Iris pigment epithelial cell (primary cell): ENCODE results near the gene CLK1.
"Not testable (repeated sequence)": the region's sequence is repeated elsewhere in the genome, so short reads cannot be mapped to it uniquely, and the experiment has no call there.

ENCODE experiments used
- DNase-seq: peaks from one replicate; pipeline ENCODE4 v3.0.0-alpha.2; 2011; ENCODE audit warnings: low read depth

The CLK1 gene

GRCh38 chr2:200864176-200865034, at the start of gene CLK1:
CLK1 (minus strand) TSS chr2:200864658; CDS start chr2:200861862, 2,796 bp downstream.
- DNase-seq: peak; percentile 93

DNA sequence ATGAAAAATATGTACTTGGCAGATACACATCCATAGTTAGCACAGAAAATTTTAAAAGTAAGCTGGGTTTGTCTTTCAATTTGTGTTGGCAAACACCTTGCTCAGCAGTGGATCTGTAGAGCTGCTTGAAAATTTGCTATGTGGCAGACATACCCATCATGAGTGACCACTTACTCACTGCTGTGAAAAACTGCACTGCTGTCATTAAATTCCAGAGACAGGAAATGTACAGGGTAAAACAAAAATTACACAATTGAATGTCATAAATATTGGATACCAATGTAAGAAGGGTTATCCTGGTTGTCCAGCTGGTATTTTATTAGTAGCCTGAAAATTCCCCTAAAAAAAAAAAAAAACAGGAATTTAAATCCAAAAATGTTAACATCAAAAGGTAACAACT, 49.2 kb upstream of the CLK1 start:
- DNase-seq: peak; percentile 86

- DNase-seq: no peak
Measured at GRCh38 chr2:200909958-200910357, 45.5 kb upstream of the CLK1 start.

GRCh38 chr2:200905618-200906296, 41.3 kb upstream of the CLK1 start:
- DNase-seq: peak; percentile 79

- peak; percentile 93 for DNase-seq
Measured at GRCh38 chr2:200901459-200902072, 37.1 kb upstream of the CLK1 start.

DNA sequence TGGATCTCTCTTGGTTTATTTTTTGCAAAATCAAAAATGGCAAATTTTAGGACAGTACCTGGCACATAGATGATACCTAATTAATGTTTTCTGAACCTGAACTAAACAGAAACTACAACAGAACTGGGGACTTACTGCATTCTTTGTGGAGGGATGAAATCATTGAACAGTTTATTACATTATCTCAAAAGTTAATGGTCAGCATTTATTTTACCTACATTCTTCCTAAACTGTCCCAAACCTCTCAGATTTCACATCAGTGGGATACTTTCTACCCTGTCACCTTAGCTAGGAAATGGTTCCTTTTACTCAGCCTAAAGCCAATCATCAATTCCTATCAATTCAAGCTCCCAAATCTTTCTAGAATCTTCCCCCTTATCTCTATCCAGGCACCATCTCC, 35.0 kb upstream of the CLK1 start:
- no peak for DNase-seq

- DNase-seq: peak; percentile 98
Measured at GRCh38 chr2:200888704-200889625, 24.5 kb upstream of the CLK1 start, which contains the start of the genes NIF3L1 and PPIL3. NIF3L1 (plus strand) TSS chr2:200889371; CDS start chr2:200891944, 2,573 bp downstream. PPIL3 (minus strand) TSS chr2:200889077; CDS start chr2:200887615, 1,462 bp downstream.

GRCh38 chr2:200881715-200882249, 17.3 kb upstream of the CLK1 start:
- not testable (repeated sequence) for DNase-seq

DNA sequence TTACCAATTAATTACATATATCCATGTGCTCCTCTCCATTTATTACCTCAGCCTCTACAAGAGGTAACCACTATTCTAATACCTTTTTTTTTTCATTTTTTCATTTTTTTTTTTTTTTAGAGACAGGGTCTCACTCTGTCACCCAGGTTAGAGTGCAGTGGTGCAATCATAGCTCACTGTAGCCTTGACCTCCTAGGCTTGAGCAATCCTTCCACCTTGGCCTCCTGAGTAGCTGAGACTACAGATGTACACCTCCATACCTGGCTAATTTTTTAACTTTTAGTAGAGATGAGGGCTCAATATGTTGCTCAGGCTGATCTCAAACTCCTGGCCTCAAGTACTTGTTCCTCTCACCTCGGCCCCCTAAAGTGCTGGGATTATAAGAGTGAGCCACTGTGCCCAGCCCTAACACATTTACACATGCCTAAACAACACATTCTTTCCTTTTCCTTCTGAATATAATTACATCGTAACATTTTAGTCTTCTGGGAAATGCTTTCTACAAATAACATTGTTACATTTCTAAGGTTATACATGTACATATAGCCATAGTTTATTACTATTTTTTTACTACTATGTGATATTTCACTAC, 13.9 kb upstream of the CLK1 start:
- DNase-seq: no peak

GRCh38 chr2:200877443-200877842, 13.0 kb upstream of the CLK1 start:
- DNase-seq: no peak

DNA sequence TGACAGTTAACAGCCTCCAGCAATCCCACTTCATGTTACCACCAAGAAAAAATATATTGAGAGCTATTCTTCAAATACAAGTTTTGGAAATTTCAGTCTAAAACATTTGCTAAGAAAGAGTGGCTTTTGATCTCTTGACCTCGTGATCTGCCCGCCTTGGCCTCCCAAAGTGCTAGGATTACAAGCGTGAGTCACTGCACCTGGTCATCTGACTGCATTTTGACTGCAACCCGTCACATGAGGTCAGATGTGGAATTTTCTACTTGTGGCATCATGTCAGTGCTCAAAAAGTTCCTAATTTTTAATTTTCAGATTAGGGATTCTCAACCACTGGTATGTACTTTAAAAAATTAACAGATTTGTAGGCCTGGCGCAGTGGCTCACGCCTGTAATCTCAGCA, 9.1 kb upstream of the CLK1 start:
- no peak for DNase-seq

GRCh38 chr2:200871151-200871550, 6.7 kb upstream of the CLK1 start:
- DNase-seq: no peak

DNA sequence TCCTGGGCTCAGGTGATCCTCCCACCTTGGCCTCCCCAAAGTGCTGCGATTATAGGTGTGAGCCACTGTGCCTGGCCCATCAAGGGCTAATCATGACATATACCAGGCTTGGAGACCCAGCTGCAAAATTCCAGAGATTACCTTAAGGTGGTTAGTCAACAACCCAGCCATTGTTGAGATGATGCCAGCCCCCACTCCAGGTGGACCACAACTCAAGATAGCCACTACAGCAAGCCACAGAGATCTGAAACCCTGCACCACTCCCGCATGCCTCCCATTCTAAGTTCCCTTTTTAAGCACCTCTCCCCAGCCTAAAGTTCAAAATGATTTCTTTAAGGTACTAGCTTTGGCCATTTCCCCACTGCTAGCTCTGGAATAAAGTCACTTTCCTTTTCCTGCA, 4.6 kb upstream of the CLK1 start:
- no peak for DNase-seq

GRCh38 chr2:200863782-200864175, 679 bp downstream of the CLK1 start:
- DNase-seq: peak; percentile 12

DNA sequence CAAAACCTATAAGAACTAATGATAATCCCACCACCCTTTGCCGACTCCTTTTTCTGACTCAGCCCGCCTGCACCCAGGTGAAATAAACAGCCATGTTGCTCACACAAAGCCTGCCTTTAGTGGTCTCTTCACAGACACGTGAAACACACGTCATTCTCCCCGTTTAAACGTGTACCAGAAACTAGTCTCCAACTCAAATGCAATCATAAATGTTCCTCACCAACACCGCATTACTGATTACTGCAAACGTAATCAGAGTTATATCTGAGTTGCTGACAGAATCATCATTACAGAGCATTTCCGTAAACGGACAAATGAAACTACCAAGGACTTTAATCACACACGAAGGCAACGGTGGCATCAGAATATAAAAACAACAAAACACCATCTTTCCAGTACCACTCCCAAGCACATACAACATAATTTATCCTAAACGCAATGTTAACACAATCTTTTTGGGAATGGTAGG, 1.9 kb downstream of the CLK1 start:
- peak; percentile 84 for DNase-seq

DNA sequence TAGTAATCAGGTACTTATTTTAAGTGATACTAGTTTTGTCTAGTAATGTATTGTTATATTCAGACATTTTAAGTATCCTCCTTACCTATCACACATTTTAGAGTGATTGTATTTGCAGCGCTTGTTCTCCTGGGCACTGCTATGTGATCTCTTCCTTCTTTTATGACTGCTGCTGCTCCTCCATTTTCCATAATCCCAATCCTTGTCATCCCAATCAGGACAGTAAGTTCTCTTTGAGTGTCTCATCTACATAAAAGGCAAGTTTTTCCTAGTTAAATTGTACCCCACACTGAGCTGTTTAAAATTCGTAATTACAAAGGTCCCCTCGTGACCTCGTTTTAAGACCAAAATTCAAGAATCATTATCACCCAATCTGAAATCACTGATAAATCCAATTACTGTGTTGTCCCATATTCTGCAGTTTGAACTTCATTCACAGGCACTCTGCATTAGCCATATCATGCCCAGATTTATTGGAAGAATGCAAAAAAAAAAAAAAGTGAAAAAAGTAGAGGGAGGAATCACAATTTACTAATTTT, 2.8 kb downstream of the CLK1 start:
- no peak for DNase-seq

GRCh38 chr2:200860092-200860795, 4.2 kb downstream of the CLK1 start:
- DNase-seq: peak; percentile 39

- DNase-seq: no peak
Measured at GRCh38 chr2:200856806-200857205, 7.7 kb downstream of the CLK1 start.

GRCh38 chr2:200852605-200853004, 11.9 kb downstream of the CLK1 start:
- no peak for DNase-seq
